HCT116 (cell line): ENCODE results near the gene OR56B1. TPM values are rescaled to one million over a fixed set of nuclear protein-coding genes. Genes with fewer than 3 reads are reported as not detected.

Experiments used
- ATAC-seq: fragments of 200-7000 bp; cut with Tn5 transposase; 2 replicates; pipeline ENCODE4 v1.9.1; 2020; ENCODE audit warnings: mild to moderate bottlenecking, moderate library complexity
- BruUV-seq: library from RNA; stranded (reverse); fragments of 400-500 nt; replicated peaks from 2 replicates; lab custom pipeline; 2021; lab: Mats Ljungman, UMichigan
- CTCF ChIA-PET: fragments of 300-600 bp; sonication (Branson Sonifier 250); formaldehyde crosslinking; loops from one replicate; lab custom pipeline; 2021; ENCODE audit warnings: antibody characterized with exemption; lab: Charles Lee
- POLR2A ChIA-PET: fragments of 300-600, 350-600 bp; sonication (Branson Sonifier 250); formaldehyde crosslinking; loops from one replicate; lab custom pipeline; 2021; ENCODE audit warnings: antibody characterized with exemption; lab: Charles Lee
- RAD21 ChIA-PET, 2 experiments: fragments of 300-600 bp; sonication (Branson Sonifier 250); formaldehyde crosslinking; loops; one replicate each; lab custom pipeline; 2023; ENCODE audit warnings: low total read pairs in 2 of 2; ENCODE audit not compliant: uncharacterized antibody in 2 of 2, unreplicated experiment in 2 of 2, low non-redundant PET in 1 of 2; lab: Charles Lee
- DNase-seq: peaks from one replicate; pipeline ENCODE4 v3.0.0-alpha.2; 2010; ENCODE audit warnings: low read depth, low spot score
- H2AFZ ChIP-seq: fragments of 200-600 bp; shearing (Covaris generic), sonication (generic); 2 replicates; pipeline ENCODE4 v1.6.1; 2017; ENCODE audit warnings: low read depth, mixed run types, mixed read lengths, antibody characterized with exemption, low read length; ENCODE audit not compliant: poor library complexity, severe bottlenecking
- H3K27ac ChIP-seq: 2 replicates; pipeline ENCODE4 v1.5.1; 2012; ENCODE audit warnings: low read depth, low read length
- H3K27me3 ChIP-seq: fragments of 200-600 bp; sonication (generic); 2 replicates; pipeline ENCODE4 v1.6.1; 2016; ENCODE audit warnings: mixed run types, low read length, mixed read lengths; ENCODE audit not compliant: insufficient read depth
- H3K36me3 ChIP-seq, 2 experiments: fragments of 200-500 bp in 1 of 2; fragments of 200-600 bp in 1 of 2; sonication (Bioruptor generic) in 1 of 2; sonication (generic) in 1 of 2; 2 replicates each; pipeline versions ENCODE4 v1.5.1 to v1.6.1; 2014 to 2016; ENCODE audit warnings: low read length in 2 of 2, inconsistent platforms in 1 of 2, mixed read lengths in 1 of 2, mixed run types in 1 of 2; ENCODE audit not compliant: insufficient read depth in 2 of 2, control insufficient read depth in 1 of 2
- H3K4me1 ChIP-seq, 2 experiments: fragments of 200-600 bp in 1 of 2; sonication (generic) in 1 of 2; 2 replicates each; pipeline versions ENCODE4 v1.5.1 to v1.6.1; 2012 to 2017; ENCODE audit warnings: low read length in 2 of 2, inconsistent platforms in 1 of 2, mild to moderate bottlenecking in 1 of 2, mixed read lengths in 1 of 2, mixed run types in 1 of 2, moderate library complexity in 1 of 2; ENCODE audit not compliant: insufficient read depth in 2 of 2, control insufficient read depth in 1 of 2
- H3K4me2 ChIP-seq: fragments of 200-600 bp; sonication (generic); 2 replicates; pipeline ENCODE4 v1.6.1; 2017; ENCODE audit warnings: mixed run types, low read length, mixed read lengths
- H3K4me3 ChIP-seq, 2 experiments: fragments of 200-600 bp in 1 of 2; sonication (generic) in 1 of 2; replicated peaks in 1 of 2; 2 replicates each; pipeline ENCODE4 v1.5.1; 2011 to 2016; ENCODE audit warnings: low read length in 2 of 2, control low read depth in 1 of 2, low read depth in 1 of 2, mild to moderate bottlenecking in 1 of 2, mixed read lengths in 1 of 2, mixed run types in 1 of 2
- H3K79me2 ChIP-seq: fragments of 200-600 bp; sonication (generic); 2 replicates; pipeline ENCODE4 v1.6.1; 2017; ENCODE audit warnings: mild to moderate bottlenecking, mixed run types, low read length, moderate library complexity, mixed read lengths; ENCODE audit not compliant: insufficient read depth
- H3K9ac ChIP-seq: fragments of 200-600 bp; sonication (generic); 2 replicates; pipeline ENCODE4 v1.6.1; 2016; ENCODE audit warnings: low read length, mixed read lengths
- H3K9me2 ChIP-seq: fragments of 200-600 bp; sonication (generic), shearing (Covaris generic); 2 replicates; pipeline ENCODE4 v1.6.1; 2017; ENCODE audit warnings: mixed run types, mild to moderate bottlenecking, moderate library complexity; ENCODE audit not compliant: insufficient read depth
- H3K9me3 ChIP-seq, 2 experiments: fragments of 200-500 bp in 1 of 2; fragments of 200-600 bp in 1 of 2; sonication (Bioruptor generic) in 1 of 2; sonication (generic) in 1 of 2; 2 replicates each; pipeline ENCODE4 v1.6.1; 2014 to 2017; ENCODE audit warnings: low read length in 2 of 2, mixed read lengths in 2 of 2, inconsistent platforms in 1 of 2, low read depth in 1 of 2, mild to moderate bottlenecking in 1 of 2, mixed run types in 1 of 2, moderate library complexity in 1 of 2; ENCODE audit not compliant: control insufficient read depth in 1 of 2, insufficient read depth in 1 of 2
- H4K20me1 ChIP-seq: fragments of 200-600 bp; sonication (generic), shearing (Covaris generic); 2 replicates; pipeline ENCODE4 v1.6.1; 2017; ENCODE audit warnings: mixed run types, mild to moderate bottlenecking, moderate library complexity; ENCODE audit not compliant: insufficient read depth
- EZH2 ChIP-seq: fragments of 200-600 bp; sonication (generic); IDR thresholded peaks from 2 replicates; pipeline ENCODE4 v1.6.1; 2017; ENCODE audit warnings: antibody characterized with exemption, mixed run types
- EZH2phosphoT487 ChIP-seq: fragments of 200-600 bp; IDR thresholded peaks from 2 replicates; pipeline ENCODE4 v1.6.1; 2018; ENCODE audit warnings: antibody characterized with exemption, borderline replicate concordance
- JUND ChIP-seq: IDR thresholded peaks from 2 replicates; pipeline ENCODE4 v1.6.1; 2012
- RAD21 ChIP-seq: IDR thresholded peaks from 2 replicates; pipeline ENCODE4 v1.6.1; 2012; ENCODE audit warnings: low read depth, mild to moderate bottlenecking
- REST ChIP-seq: IDR thresholded peaks from 2 replicates; pipeline ENCODE4 v1.6.1; 2012; ENCODE audit warnings: low read depth
- SIN3A ChIP-seq: IDR thresholded peaks from 2 replicates; pipeline ENCODE4 v1.6.1; 2012; ENCODE audit warnings: low read depth
- ZBTB33 ChIP-seq: IDR thresholded peaks from 2 replicates; pipeline ENCODE4 v1.6.1; 2011; ENCODE audit warnings: mild to moderate bottlenecking, low read length, moderate library complexity; ENCODE audit not compliant: insufficient replicate concordance; ENCODE audit errors: extremely low read depth
- ZNF274 ChIP-seq: fragments of 200-500 bp; sonication (Bioruptor generic); IDR thresholded peaks from 2 replicates; pipeline ENCODE4 v1.6.1; 2014; ENCODE audit warnings: mild to moderate bottlenecking, low read depth, low read length, inconsistent platforms
- intact Hi-C: fragments of 100-400 bp; cut with micrococcal nuclease; formaldehyde crosslinking; loops from 2 replicates; pipeline ENCODE4 v1.10.0; 2022
- total RNA-seq: library from RNA; stranded (reverse); gene quantifications from one replicate; pipeline ENCODE4 v1.2.1, GENCODE V29; 2021; ENCODE audit not compliant: unreplicated experiment

Gene OR56B1
- total RNA-seq, 1 experiment from 2014 or later, result not detected

- no peak for TF ChIP-seq REST
These were observed 9.9 kb upstream of the OR56B1 start (continued) for GRCh38 chr11:5726351-5726750.

GRCh38 chr11:5727691-5728090 lies 8.6 kb upstream of the OR56B1 start:
- H3K4me3 ChIP-seq, result no peak overlapping the region
- intact Hi-C loops, result no loop called here
- no peak overlapping the region for H3K27ac ChIP-seq
- BruUV-seq, result no TSS peak
- DNase-seq (no peak), ATAC-seq (no peak)
- H3K9me2 ChIP-seq, result no peaks in the 10 kb centered on the region
- H3K79me2 ChIP-seq, result no peaks in the 10 kb centered on the region
- no peaks in the 10 kb centered on the region for H3K9me3 ChIP-seq
- no peaks in the 10 kb centered on the region for H3K36me3 ChIP-seq
- TF ChIP-seq RAD21 (no peak), EZH2phosphoT487 (peak; percentile 91; the same call in 1 of the 2 replicates)
- POLR2A ChIA-PET, result no interaction called here
- H3K9ac ChIP-seq, result no peak overlapping the region
- H2AFZ ChIP-seq, result no peak overlapping the region
- peaks cover 89% of the 10 kb centered on the region for H3K27me3 ChIP-seq
- H3K4me2 ChIP-seq, result no peak overlapping the region
- H3K4me1 ChIP-seq, result no peaks in the 10 kb centered on the region
- RAD21 ChIA-PET, result no interaction called here
- H4K20me1 ChIP-seq, result no peaks in the 10 kb centered on the region
- CTCF ChIA-PET, result no interaction called here

GRCh38 chr11:5737091-5737490 lies 843 bp downstream of the OR56B1 start:
- RAD21 ChIA-PET, result no interaction called here
- CTCF ChIA-PET, result no interaction called here
- Histone ChIP-seq H3K36me3 (no peaks in the 10 kb centered on the region), H3K4me1 (no peaks in the 10 kb centered on the region), H3K27me3 (peaks cover 87% of the 10 kb centered on the region), H3K9me2 (no peaks in the 10 kb centered on the region), H3K27ac (no peak overlapping the region), H3K9me3 (no peaks in the 10 kb centered on the region), H4K20me1 (no peaks in the 10 kb centered on the region), H3K4me2 (no peak overlapping the region), H3K9ac (no peak overlapping the region), H2AFZ (no peak overlapping the region), H3K79me2 (no peaks in the 10 kb centered on the region), H3K4me3 (no peak overlapping the region)
- POLR2A ChIA-PET, result no interaction called here
- intact Hi-C loops, result no loop called here
- no peak for ATAC-seq
- BruUV-seq, result no TSS peak
- DNase-seq, result no peak
- TF ChIP-seq REST (no peak), SIN3A (no peak), ZNF274 (no peak), EZH2phosphoT487 (no peak), ZBTB33 (no peak), JUND (no peak), EZH2 (no peak)
